Myocyte (in vitro differentiated cells): ENCODE measurements around the gene PRDM8. TPM values are rescaled to one million over a fixed set of nuclear protein-coding genes. Genes with fewer than 3 reads are reported as not detected.

ENCODE experiments used
- DNase-seq: peaks from one replicate; pipeline ENCODE4 v3.0.0-alpha.2; 2012; ENCODE audit warnings: low read depth
- total RNA-seq: library from RNA; depleted of rRNA; stranded (reverse); fragments of >200 nt; gene quantifications from 2 replicates; pipeline ENCODE4 v1.2.3, GENCODE V29; 2014

Gene PRDM8
- total RNA-seq, 1 donor from 2014 or later, result 14.7 TPM

DNA sequence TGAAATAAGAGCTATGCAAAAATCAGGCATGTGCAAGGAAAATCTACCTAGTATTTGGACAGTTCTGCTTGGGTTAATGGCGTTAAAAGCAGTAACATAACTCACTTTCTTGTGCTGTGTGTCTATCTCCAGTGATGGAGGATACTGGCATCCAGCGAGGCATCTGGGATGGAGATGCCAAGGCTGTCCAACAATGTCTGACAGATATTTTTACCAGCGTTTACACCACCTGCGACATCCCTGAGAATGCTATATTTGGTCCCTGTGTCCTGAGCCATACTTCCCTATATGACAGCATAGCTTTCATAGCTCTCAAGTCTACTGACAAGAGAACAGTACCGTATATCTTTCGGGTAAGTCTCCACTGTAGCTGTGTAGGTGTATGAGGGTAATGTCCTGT is 2.6 kb downstream of the PRDM8 start:
- DNase-seq, result no peak

DNA sequence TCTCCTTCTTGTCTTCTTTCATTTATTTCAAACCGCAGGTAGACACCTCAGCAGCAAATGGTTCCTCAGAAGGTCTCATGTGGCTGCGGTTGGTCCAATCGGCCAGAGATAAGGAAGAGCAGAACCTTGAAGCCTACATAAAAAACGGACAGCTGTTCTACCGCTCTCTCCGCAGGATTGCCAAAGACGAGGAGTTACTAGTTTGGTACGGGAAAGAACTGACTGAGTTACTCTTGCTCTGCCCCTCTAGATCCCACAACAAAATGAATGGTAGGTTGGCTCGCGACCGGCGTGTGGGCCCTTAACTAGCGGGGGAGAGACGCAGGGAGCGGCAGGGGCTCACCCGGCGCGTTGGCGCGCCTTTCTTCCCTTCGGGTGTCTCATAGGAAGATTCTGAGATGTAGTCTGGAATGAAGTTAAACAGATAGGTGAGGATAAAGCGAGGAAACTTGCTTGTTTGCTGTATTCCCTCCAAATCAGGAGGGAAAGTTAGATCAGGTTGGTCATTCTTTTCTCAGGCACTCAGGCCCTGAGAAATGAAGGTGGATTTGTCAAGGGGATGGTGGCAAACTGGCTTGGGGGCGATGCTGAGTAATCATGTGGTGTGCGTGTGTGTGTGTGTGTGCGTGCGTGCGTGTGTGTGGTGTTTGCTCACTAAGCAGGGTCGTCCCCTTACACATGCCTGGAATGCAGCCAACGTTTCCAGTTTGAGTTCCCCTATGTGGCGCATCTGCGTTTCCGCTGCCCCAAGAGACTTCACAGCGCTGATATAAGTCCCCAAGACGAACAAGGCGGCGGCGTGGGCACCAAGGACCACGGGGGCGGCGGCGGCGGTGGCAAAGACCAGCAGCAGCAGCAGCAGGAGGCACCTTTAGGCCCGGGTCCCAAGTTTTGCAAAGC is 4.2 kb downstream of the PRDM8 start:
- no peak for DNase-seq

DNA sequence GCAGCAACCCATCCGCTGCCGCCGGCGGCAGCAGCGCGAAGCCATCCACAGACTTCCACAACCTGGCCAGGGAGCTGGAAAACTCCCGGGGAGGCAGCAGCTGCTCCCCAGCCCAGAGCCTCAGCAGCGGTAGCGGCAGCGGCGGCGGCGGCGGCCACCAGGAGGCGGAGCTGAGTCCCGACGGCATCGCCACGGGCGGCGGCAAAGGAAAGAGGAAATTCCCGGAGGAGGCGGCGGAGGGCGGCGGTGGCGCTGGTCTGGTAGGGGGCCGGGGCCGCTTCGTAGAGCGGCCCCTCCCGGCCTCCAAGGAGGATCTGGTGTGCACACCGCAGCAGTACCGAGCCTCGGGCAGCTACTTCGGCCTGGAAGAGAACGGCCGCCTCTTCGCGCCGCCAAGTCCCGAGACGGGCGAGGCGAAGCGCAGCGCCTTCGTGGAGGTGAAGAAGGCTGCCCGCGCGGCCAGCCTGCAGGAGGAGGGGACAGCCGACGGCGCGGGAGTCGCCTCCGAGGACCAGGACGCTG is 4.9 kb downstream of the PRDM8 start:
- peak; percentile 51 for DNase-seq

DNA sequence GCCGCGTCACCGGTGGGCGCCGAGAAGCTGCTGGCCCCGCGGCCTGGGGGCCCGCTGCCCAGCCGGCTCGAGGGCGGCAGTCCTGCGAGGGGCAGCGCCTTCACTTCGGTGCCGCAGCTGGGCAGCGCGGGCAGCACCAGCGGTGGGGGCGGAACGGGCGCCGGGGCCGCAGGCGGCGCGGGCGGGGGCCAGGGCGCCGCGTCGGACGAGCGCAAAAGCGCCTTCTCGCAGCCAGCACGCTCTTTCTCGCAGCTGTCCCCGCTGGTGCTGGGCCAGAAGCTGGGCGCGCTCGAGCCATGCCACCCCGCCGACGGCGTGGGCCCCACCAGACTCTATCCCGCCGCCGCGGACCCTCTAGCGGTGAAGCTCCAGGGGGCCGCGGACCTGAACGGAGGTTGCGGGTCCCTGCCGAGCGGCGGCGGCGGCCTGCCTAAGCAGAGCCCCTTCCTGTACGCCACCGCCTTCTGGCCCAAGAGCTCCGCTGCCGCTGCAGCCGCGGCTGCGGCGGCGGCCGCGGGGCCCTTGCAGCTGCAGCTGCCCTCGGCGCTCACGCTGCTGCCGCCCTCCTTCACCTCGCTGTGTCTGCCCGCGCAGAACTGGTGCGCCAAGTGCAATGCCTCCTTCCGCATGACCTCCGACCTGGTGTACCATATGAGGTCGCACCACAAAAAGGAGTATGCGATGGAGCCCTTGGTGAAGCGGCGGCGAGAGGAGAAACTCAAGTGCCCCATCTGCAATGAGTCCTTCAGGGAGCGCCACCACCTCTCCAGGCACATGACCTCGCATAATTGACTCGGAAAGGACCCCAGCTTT is 5.6 kb downstream of the PRDM8 start:
- no peak for DNase-seq

DNA sequence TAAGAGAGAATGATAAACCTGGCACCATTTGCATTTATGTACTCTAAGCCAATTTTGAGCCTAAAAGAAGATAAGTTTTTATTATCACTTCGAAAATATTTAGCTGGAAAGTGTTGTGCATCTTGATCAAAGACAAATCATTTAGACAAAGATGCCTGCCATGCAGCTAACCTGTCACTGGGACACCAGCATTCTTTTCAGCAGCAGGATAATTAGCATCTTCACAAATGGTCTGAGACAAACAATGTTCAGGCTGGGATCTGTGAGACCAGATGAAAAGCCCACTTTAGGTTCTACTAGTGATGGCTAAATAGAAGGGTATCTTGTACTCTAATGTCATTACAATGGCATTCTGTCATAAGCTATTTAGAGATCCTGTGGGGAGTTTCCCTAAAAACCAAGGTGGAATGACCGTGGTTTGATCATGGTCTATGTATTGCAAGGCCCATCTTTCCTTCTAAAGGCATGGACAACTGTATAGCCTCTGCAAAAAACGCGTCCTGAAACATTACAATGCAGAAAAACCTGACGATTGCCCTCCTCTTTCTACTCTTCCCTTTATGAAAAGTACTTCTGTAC is 7.2 kb downstream of the PRDM8 start:
- DNase-seq, result peak; percentile 50

DNA sequence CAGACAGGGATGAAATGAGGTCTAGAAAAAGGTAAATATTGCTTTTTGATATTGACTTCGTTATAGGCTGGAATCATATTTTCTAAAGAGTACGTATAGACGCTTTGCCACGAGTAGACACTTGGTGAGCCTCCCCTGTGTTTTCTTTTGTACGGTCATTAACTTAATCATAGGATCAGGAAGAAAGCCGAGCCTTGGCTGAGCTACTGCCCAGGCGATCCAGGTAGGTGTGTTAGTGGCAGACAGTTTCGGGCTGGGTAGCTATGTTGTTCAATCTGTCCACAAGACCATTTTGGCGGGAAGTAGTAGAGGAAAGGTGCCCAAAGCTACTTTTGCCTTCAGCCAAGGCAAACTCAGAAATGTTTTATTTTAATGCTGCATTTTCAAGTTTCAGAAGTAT is 8.8 kb downstream of the PRDM8 start:
- DNase-seq, result no peak

DNA sequence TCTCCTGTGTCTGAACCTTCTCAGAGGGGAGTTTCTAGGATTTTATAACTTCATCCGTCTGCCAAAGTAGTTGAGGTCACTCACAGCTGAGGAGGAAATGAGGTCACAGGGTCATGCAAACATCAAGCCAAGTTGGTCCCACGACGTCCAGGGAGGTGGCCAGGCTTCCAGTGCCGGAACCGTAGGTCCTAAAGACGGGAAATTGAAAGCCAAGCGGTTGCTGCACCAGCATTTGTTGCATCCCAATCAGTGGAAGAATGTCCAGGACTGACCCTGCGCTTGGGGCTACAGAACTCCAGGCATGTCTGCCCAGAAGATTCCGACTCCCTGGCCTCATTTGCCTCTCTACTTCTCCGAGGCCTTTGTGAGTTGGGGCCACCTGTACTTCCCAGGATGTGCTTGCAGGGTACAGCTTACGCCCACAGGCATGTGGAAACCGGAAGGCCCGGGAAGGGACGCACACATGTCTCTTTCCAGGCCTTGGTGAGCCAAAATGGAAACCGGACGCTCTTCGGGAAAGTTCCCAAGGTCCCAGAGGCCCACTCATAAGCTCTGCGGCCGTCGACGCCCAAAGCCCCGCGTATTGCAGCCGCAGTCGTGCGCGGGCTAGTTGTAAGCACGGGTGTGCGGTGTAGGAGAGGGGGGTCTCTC is 9.3 kb downstream of the PRDM8 start:
- DNase-seq, result no peak

DNA sequence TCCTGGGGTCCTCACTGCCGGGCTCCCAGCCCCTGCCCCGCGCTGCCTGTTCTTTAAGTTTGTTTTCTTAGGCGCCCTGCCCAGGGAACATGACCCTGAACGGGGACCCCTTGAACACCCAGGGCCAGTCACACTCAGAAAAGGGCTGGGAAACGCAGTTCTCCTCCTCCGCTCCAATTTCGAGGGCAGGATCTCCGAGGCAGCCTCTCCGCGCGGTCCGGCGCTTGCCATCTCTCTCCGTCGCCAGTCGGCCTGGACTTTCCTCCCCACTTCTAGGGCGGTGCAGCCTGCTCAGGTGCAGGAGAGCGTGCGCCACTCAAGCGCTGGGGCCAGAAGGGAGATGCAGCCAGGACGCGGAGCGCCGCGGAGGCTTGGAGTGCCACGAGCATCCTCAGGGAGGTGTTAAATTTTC is 9.9 kb downstream of the PRDM8 start:
- no peak for DNase-seq

DNA sequence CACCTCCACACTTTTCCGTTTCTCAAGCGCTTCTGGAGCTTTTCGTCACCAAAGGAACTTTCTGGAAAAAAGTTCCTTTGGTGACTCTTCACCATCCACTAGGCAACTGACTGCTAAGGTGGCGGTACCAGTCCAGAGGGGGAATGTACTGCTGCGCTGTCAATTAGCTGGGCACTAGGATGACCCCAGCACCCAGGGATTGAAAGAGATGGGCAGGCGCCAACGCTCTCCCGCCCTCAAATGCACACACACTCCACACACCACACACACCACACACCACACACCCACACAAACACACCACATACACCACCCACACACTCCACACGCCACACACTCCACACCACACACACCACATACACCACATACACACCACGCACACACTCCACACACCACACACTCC is 10.4 kb downstream of the PRDM8 start:
- DNase-seq, result no peak

DNA sequence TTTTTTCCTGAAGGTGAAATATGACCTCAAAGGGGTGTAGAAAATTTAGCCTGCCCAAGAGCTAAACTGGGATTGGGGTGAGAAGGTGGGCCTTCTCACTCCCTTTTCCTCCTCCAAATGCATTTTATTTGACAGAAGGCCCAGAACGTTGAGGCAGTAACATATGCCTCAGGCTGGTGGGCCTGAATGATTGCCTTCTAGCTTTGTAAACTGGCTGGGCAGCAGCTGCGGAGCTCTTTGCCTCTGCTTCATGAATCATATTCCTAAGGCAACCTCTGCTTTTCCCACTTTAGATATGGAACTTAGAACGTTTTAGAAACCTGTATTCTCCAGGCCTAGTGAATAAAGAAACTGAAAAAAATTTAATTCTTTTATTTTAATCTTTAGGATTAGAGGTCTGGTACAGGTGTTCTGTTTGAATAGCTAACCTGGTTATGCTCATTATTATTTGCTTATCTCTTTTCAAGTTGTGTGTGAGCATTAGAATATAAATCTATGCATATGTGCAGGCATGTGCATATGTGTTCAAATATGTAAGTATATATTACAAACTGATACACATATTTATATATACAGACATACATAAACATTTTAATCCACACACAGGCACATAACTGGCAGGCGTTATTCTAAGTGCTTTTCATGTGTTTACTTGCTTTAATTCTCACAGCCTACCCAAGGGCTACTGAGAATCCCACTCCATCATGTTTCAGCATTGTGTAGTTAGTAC is 11.5 kb downstream of the PRDM8 start:
- DNase-seq, result no peak

DNA sequence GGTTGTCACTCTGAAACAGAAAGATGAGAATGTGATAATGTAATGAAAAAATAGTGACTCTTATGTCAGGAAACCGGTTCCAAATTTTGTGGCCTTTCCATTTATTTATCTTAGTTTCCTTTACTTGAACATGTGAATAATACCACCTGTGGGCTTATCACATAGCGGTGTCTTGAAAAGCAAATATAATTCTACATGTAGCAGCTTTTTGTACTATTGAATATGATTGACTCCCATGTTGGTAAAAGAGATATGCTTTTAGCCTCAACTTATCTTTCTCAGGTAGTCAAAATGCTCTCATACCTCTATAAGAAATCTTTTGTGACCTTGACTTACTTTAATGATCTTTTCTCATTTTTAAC is 12.0 kb downstream of the PRDM8 start:
- DNase-seq, result no peak

DNA sequence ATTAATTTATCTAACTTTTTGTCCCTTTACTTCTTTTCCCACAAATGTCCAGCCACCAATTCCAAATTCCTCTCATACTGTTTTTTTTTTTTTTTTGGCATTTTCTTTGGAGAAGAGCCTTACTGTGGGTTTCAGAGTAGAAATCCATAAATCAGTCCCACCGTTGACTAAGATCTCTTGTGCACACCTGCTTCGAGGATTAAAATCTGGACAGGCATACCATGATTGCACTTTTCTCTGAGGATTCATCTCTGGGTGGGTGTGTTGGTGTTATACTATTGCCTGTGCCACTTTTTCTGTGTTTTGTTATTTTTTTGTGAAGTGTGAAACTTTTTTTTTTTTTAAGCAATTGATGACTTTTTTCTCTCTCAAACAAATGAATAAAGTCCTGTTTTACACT is 13.2 kb downstream of the PRDM8 start:
- DNase-seq, result no peak

DNA sequence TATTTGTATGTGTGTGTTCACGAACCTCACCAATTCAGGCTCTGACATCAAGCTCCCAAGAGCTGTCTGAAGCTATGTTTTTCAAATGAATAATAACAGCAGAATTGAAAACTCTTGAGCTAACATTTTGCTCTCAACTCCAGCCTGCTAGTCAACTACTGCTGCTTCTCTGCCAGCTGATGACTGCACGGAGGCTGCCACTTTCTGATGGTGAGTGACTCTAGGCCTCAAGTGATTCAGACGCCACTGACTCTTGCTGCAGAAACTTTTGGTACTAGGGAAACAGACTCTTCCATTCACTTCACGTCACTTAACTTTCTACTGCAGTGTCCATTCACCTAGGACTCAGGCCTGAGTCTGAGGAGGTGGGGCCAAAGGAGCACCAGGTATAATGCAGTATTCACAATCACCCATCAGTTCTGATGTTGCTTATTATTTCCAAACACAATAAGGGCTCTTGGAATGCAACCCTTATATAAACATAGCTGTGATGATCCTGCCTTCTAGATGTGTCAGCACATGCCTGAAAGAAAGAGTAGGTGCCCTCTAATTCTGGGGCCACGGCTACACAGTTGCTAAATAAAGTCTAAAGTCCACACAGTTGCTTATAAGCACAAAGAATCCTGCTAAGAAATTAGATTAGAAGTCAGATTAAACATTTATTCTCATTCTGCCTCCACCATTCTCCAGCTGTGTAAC is 16.0 kb downstream of the PRDM8 start:
- no peak for DNase-seq

DNA sequence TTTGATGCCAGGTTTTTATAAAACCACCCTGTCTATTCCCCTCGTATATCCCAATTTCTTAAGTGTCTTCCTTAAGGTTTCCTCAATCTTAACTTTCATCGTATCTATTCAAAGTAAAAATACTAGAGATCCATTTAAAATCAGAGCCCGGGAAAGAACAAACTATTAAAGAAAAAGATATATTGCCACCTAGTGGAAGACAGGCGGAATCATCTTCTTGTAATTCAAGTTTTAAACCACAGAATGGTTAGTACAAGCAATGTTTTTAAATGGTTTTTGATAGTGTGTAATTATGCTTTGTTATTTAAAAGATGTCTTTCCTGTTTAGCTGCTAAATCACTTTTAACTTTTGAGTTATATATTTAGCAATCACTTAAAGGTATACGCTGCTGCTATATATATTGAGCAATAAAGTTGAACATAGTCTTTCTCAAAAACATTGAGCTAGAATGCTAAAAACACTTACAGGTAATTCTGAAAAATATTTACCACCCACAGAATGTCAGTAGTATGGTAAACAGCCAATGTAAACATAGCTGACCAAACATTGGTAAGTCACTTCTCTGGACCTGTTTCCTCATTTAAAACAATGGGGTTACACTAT is 18.2 kb downstream of the PRDM8 start:
- DNase-seq, result peak; percentile 45

DNA sequence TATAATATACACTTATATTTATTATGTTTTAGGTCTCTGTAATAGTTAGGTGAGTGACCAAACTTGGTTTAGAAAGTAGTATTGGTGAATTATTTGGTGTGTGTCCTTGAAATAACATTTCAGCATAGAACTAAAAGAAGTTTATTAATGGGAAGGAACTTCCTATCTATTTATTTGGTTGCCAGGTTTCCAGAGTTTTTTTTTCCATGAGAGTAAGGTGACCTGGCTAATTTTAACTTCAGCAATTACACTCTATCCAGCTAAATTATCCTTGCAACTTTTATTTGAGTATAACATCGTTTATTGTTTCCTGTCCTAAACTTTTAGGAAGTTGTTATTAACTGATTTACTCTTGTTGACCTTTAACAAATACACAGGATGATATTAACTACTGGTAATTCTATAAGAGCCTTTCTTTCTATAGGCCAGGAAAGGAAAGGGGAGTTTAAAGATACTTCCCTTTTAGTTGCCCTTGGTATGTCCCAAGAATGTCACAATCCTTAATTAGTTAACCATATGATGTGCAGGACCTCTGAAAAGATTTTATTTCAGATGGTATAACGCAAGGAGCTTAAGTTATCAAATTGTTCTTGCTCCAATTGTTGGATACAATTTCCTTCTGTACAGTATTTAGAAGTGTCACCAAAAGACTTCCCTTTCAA is 18.9 kb downstream of the PRDM8 start:
- DNase-seq, result no peak

DNA sequence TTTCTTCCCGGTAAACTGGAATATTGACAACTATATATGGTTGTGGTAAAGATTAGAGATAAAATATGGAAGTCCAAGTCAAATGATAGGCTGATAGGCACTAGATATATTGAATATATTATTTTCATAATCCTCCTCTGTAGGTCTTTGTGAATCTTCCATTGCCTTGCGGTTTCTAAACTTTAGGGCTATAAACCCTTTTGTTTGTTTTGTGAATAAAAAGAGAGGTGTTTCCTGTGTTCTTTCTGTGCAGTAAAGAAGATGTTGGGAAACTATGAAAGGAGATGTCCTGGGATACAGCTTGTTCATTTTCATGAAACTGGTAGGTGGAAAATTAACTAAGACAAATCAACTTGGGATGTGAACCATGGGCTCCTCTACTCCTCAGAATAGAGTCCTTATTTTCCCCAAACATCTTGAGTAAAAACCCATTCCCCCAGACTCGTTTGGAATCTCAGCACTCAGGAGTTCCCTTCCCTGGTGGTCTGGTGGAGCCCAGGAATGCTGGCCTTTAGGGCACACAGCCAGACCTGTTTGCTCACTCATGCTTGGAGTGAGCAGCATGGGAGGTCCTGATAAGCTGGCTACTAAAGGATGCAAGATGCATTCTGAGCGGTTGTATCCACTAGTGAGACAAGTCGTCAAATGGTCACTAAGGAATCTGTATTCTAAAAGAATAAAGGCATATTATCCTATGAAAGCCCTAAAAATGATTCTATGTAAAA is 22.2 kb downstream of the PRDM8 start:
- no peak for DNase-seq

DNA sequence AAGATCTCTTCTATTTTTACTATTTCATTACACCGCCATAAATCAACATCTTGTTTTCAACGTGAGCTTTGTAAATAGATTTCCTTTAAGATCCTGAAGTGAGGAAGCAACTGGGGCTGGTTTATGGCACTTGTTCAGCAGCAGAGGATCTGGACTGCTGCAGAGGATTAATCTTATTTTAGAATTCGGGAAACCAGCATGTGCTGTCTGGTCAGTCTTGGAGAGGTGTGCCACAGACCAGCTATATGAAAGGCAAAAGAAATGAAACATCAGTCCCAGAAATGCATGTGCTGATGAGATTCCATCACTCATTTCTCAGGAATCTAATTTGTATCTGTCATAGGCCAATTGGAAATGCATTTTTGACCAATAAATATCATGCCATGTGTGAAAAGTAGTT is 23.4 kb downstream of the PRDM8 start:
- peak; percentile 61 for DNase-seq

DNA sequence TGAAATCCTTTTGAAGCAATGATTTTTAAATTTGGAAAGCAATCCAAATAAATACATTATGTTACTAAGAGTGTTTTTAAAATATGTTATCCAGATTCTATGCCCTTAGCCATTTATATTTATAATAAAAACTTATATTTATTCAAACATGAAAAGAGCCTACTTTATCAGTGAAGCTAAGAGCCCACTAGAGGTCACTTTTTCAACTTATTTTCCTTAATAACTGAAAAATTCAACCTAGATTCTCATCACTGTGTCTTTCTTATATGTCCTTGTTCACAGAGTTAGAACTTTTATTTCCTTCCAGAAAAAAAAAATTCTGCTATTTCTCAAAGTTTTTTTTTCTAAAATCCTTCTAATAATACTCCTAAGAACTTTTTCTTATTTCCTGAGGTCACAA is 23.9 kb downstream of the PRDM8 start:
- no peak for DNase-seq
